Neural progenitor cell (in vitro differentiated cells): ENCODE measurements around the gene NTN5.

ENCODE experiments used
- CTCF ChIP-seq: fragments of 200-600 bp; sonication (generic); IDR thresholded peaks from 2 replicates; pipeline ENCODE4 v1.5.1; 2017; ENCODE audit warnings: antibody characterized with exemption, mild to moderate bottlenecking
- EZH2 ChIP-seq: fragments of 200-600 bp; sonication (generic); IDR thresholded peaks from 2 replicates; pipeline ENCODE4 v1.6.1; 2017; ENCODE audit warnings: antibody characterized with exemption, mild to moderate bottlenecking, moderate library complexity
- EZH2phosphoT487 ChIP-seq: fragments of 200-600 bp; sonication (generic); IDR thresholded peaks from 2 replicates; pipeline ENCODE4 v1.6.1; 2017; ENCODE audit warnings: antibody characterized with exemption

- TF ChIP-seq EZH2 (no peak), CTCF (peak; percentile 39), EZH2phosphoT487 (no peak)
Measured at GRCh38 chr19:48637948-48638830, 34.6 kb downstream of the NTN5 start.
